Measurements from ENCODE around the gene KRT17. TPM values are rescaled to one million over a fixed set of nuclear protein-coding genes. Genes with fewer than 3 reads are reported as not detected.
"Not testable (repeated sequence)": the region's sequence is repeated elsewhere in the genome, so short reads cannot be mapped to it uniquely, and the experiment has no call there.

KRT17 gene
- total RNA-seq, 4 donors from 2014 or later: 37.6 TPM; not detected in 3

- no peak for DNase-seq
- WGBS, 2 donors (ENCODE audit: low coverage in 1 of 2): 80% methylated on average over 2 of the region's 2 CpGs; no CpG with 5 or more reads in 1 of the 2 donors
- no peak overlapping the region for H3K4me3 ChIP-seq
- H3K9me3 ChIP-seq: no peaks in the 10 kb centered on the region
- in situ Hi-C loops (cut with MboI; ENCODE audit: low pct_ligation_motif_present in 1 of 4, low pct_unique_long_range_greater_than_20kb in 1 of 4, low sequenced_read_pairs in 3 of 4) (no loop called here), intact Hi-C loops (cut with DNase I; ENCODE audit: low total_unique reads) (no loop called here)
- H3K36me3 ChIP-seq: no peaks in the 10 kb centered on the region
- no peak for TF ChIP-seq POLR2AphosphoS5 (IDR thresholded peaks at IDR 0.05)
- TF ChIP-seq CTCF (IDR thresholded peaks at IDR 0.05): no peak
- peaks cover 9% of the 10 kb centered on the region for H3K27me3 ChIP-seq
- H3K27ac ChIP-seq: no peak overlapping the region
- H3K4me1 ChIP-seq: peaks cover 0 to 11% (median 7%) of the 10 kb centered on the region in 4 donors
Measured at GRCh38 chr17:41580244-41580575, 44.2 kb downstream of the KRT17 start.

- peak overlapping the region in 2 of 4 donors; percentile 4 to 14 for H3K27ac ChIP-seq
- peak in 2 of 3 donors; percentile 21 to 78 for TF ChIP-seq POLR2AphosphoS5 (IDR thresholded peaks at IDR 0.05)
- TF ChIP-seq EP300 (IDR thresholded peaks at IDR 0.05; ENCODE audit: low read depth): no peak
- peak; percentile 60 to 91 (median 75) for TF ChIP-seq CTCF (IDR thresholded peaks at IDR 0.05)
- peak; percentile 39 for TF ChIP-seq POLR2A (IDR thresholded peaks at IDR 0.05)
- peak; percentile 93 for DNase-seq
- in situ Hi-C loops (cut with MboI; ENCODE audit: low pct_ligation_motif_present in 1 of 4, low pct_unique_long_range_greater_than_20kb in 1 of 4, low sequenced_read_pairs in 3 of 4) (no loop called here), intact Hi-C loops (cut with DNase I; ENCODE audit: low total_unique reads) (no loop called here)
- no peak overlapping the region for H3K4me3 ChIP-seq
- WGBS, 2 donors (ENCODE audit: low coverage in 1 of 2): 47% methylated on average over 18 of the region's 18 CpGs; no CpG with 5 or more reads in 1 of the 2 donors
- H3K4me1 ChIP-seq: peaks cover 0 to 11% (median 7%) of the 10 kb centered on the region in 4 donors
- H3K36me3 ChIP-seq: no peaks in the 10 kb centered on the region
- peaks cover 9% of the 10 kb centered on the region for H3K27me3 ChIP-seq
- H3K9me3 ChIP-seq: no peaks in the 10 kb centered on the region
Measured at GRCh38 chr17:41579484-41580243, 44.7 kb downstream of the KRT17 start.

GRCh38 chr17:41578971-41579370 lies 45.4 kb downstream of the KRT17 start:
- DNase-seq: no peak
- intact Hi-C loops (cut with DNase I; ENCODE audit: low total_unique reads) (no loop called here), in situ Hi-C loops (cut with MboI; ENCODE audit: low pct_ligation_motif_present in 1 of 4, low pct_unique_long_range_greater_than_20kb in 1 of 4, low sequenced_read_pairs in 3 of 4) (no loop called here)
- Histone ChIP-seq H3K27ac (peak overlapping the region in 2 of 4 donors; percentile 4 to 14), H3K27me3 (peaks cover 10% of the 10 kb centered on the region), H3K4me1 (peaks cover 0 to 11% (median 7%) of the 10 kb centered on the region in 4 donors), H3K36me3 (no peaks in the 10 kb centered on the region), H3K9me3 (no peaks in the 10 kb centered on the region), H3K4me3 (no peak overlapping the region)
- TF ChIP-seq POLR2AphosphoS5 (IDR thresholded peaks at IDR 0.05) (no peak), POLR2A (IDR thresholded peaks at IDR 0.05) (no peak), CTCF (IDR thresholded peaks at IDR 0.05) (no peak), EP300 (IDR thresholded peaks at IDR 0.05; ENCODE audit: low read depth) (no peak)
- 73 to 100% methylated on average over 1 to 5 of the region's 5 CpGs for WGBS, 2 donors (ENCODE audit: low coverage in 1 of 2)

GRCh38 chr17:41578538-41578937 lies 45.8 kb downstream of the KRT17 start:
- intact Hi-C loops (cut with DNase I; ENCODE audit: low total_unique reads): no loop called here
- TF ChIP-seq POLR2A (IDR thresholded peaks at IDR 0.05) (no peak), EP300 (IDR thresholded peaks at IDR 0.05; ENCODE audit: low read depth) (no peak), POLR2AphosphoS5 (IDR thresholded peaks at IDR 0.05) (no peak)
- in situ Hi-C loops (cut with MboI; ENCODE audit: low pct_ligation_motif_present in 1 of 4, low pct_unique_long_range_greater_than_20kb in 1 of 4, low sequenced_read_pairs in 3 of 4): no loop called here
- Histone ChIP-seq H3K4me1 (peaks cover 0 to 11% (median 6%) of the 10 kb centered on the region in 4 donors), H3K27me3 (peaks cover 15% of the 10 kb centered on the region), H3K27ac (peak overlapping the region in 1 of 4 donors; percentile 14), H3K9me3 (no peaks in the 10 kb centered on the region), H3K36me3 (no peaks in the 10 kb centered on the region), H3K4me3 (no peak overlapping the region)
- no peak for DNase-seq
- WGBS, 2 donors (ENCODE audit: low coverage in 1 of 2): 63 to 86% methylated on average over 1 of the region's 1 CpG

- H3K27ac ChIP-seq; H3K4me1 ChIP-seq; intact Hi-C loops (cut with DNase I; ENCODE audit: low total_unique reads); H3K36me3 ChIP-seq; H3K4me3 ChIP-seq; H3K9me3 ChIP-seq; in situ Hi-C loops (cut with MboI; ENCODE audit: low pct_ligation_motif_present in 1 of 4, low pct_unique_long_range_greater_than_20kb in 1 of 4, low sequenced_read_pairs in 3 of 4): not testable (repeated sequence)
- peaks cover 19% of the 10 kb centered on the region for H3K27me3 ChIP-seq
- 82% methylated on average over 2 of the region's 4 CpGs; no CpG with 5 or more reads in 1 of the 2 donors for WGBS, 2 donors (ENCODE audit: low coverage in 1 of 2)
- DNase-seq: peak; percentile 37
Measured at GRCh38 chr17:41576740-41577139, 47.6 kb downstream of the KRT17 start.
